ENCODE data around the gene CC2D1B.

CC2D1B gene

GRCh38 chr1:52343979-52344378 lies 22.0 kb downstream of the CC2D1B start:
- TF ChIP-seq CTCF (conservative IDR thresholded peaks at IDR 0.05; ENCODE audit: low read depth, low read length) = no peak
- H3K4me3 ChIP-seq (IDR thresholded peaks at IDR 0.05; ENCODE audit: insufficient read depth, low read depth, low read length) = no peak overlapping the region
- H3K27ac ChIP-seq = no peak overlapping the region
- no peaks in the 10 kb centered on the region for H3K27me3 ChIP-seq (ENCODE audit: insufficient read depth, low read depth)
- no peaks in the 10 kb centered on the region for H3K79me2 ChIP-seq (ENCODE audit: insufficient read depth, low read depth)
- H4K20me1 ChIP-seq (ENCODE audit: insufficient read depth) = no peaks in the 10 kb centered on the region
- H3K9ac ChIP-seq = no peak overlapping the region
- H2AFZ ChIP-seq (ENCODE audit: low read depth) = no peak overlapping the region
- H3K4me1 ChIP-seq (ENCODE audit: low read depth, poor library complexity, severe bottlenecking) = no peaks in the 10 kb centered on the region
- no peak overlapping the region for H3K4me2 ChIP-seq
- no peaks in the 10 kb centered on the region for H3K36me3 ChIP-seq (ENCODE audit: insufficient read depth)

- no peaks in the 10 kb centered on the region for H3K4me1 ChIP-seq (ENCODE audit: low read depth, poor library complexity, severe bottlenecking)
- no peak overlapping the region for H2AFZ ChIP-seq (ENCODE audit: low read depth)
- no peaks in the 10 kb centered on the region for H3K79me2 ChIP-seq (ENCODE audit: insufficient read depth, low read depth)
- TF ChIP-seq CTCF (conservative IDR thresholded peaks at IDR 0.05; ENCODE audit: low read depth, low read length) = no peak
- no peak overlapping the region for H3K9ac ChIP-seq
- H3K27ac ChIP-seq = no peak overlapping the region
- no peaks in the 10 kb centered on the region for H3K27me3 ChIP-seq (ENCODE audit: insufficient read depth, low read depth)
- no peaks in the 10 kb centered on the region for H3K36me3 ChIP-seq (ENCODE audit: insufficient read depth)
- H3K4me3 ChIP-seq (IDR thresholded peaks at IDR 0.05; ENCODE audit: insufficient read depth, low read depth, low read length) = no peak overlapping the region
- H3K4me2 ChIP-seq = no peak overlapping the region
- no peaks in the 10 kb centered on the region for H4K20me1 ChIP-seq (ENCODE audit: insufficient read depth)
These were observed 24.2 kb downstream of the CC2D1B start for GRCh38 chr1:52341655-52342260.

GRCh38 chr1:52337439-52337838 lies 28.6 kb downstream of the CC2D1B start:
- H3K36me3 ChIP-seq (ENCODE audit: insufficient read depth) = no peaks in the 10 kb centered on the region

GRCh38 chr1:52334906-52335528 lies 31.0 kb downstream of the CC2D1B start:
- no peaks in the 10 kb centered on the region for H3K79me2 ChIP-seq (ENCODE audit: insufficient read depth, low read depth)
- no peak overlapping the region for H3K4me3 ChIP-seq (IDR thresholded peaks at IDR 0.05; ENCODE audit: insufficient read depth, low read depth, low read length)
- no peaks in the 10 kb centered on the region for H3K27me3 ChIP-seq (ENCODE audit: insufficient read depth, low read depth)
- TF ChIP-seq CTCF (conservative IDR thresholded peaks at IDR 0.05; ENCODE audit: low read depth, low read length) = no peak
- H4K20me1 ChIP-seq (ENCODE audit: insufficient read depth) = no peaks in the 10 kb centered on the region
- H3K27ac ChIP-seq = no peak overlapping the region
- no peaks in the 10 kb centered on the region for H3K36me3 ChIP-seq (ENCODE audit: insufficient read depth)
- no peak overlapping the region for H3K4me2 ChIP-seq
- H3K4me1 ChIP-seq (ENCODE audit: low read depth, poor library complexity, severe bottlenecking) = peaks cover 6% of the 10 kb centered on the region
- no peak overlapping the region for H3K9ac ChIP-seq
- no peak overlapping the region for H2AFZ ChIP-seq (ENCODE audit: low read depth)

More at GRCh38 chr1:52337439-52337838, 28.6 kb downstream of the CC2D1B start:
- H4K20me1 ChIP-seq (ENCODE audit: insufficient read depth) = no peaks in the 10 kb centered on the region
- no peak overlapping the region for H3K27ac ChIP-seq
- no peak overlapping the region for H3K4me3 ChIP-seq (IDR thresholded peaks at IDR 0.05; ENCODE audit: insufficient read depth, low read depth, low read length)
- H3K4me2 ChIP-seq = no peak overlapping the region
- TF ChIP-seq CTCF (conservative IDR thresholded peaks at IDR 0.05; ENCODE audit: low read depth, low read length) = no peak
- H3K27me3 ChIP-seq (ENCODE audit: insufficient read depth, low read depth) = no peaks in the 10 kb centered on the region
- H3K9ac ChIP-seq = no peak overlapping the region
- H3K4me1 ChIP-seq (ENCODE audit: low read depth, poor library complexity, severe bottlenecking) = peaks cover 6% of the 10 kb centered on the region
- no peaks in the 10 kb centered on the region for H3K79me2 ChIP-seq (ENCODE audit: insufficient read depth, low read depth)
- no peak overlapping the region for H2AFZ ChIP-seq (ENCODE audit: low read depth)

All from KMS-11 (cell line).